A673 (cell line): ENCODE measurements around the gene ATG10.

Source experiments
- CTCF ChIP-seq: fragments of 300-800, 200-600 bp; sonication (generic); conservative IDR thresholded peaks from 2 replicates; pipeline ENCODE4 v1.5.1; 2017; ENCODE audit warnings: low read depth, mild to moderate bottlenecking, antibody characterized with exemption, low read length, moderate library complexity, mixed read lengths
- EZH2 ChIP-seq: fragments of 200-600 bp; sonication (generic); IDR thresholded peaks from 2 replicates; pipeline ENCODE4 v1.6.1; 2017; ENCODE audit warnings: borderline replicate concordance, low read depth, mild to moderate bottlenecking, mixed read lengths, antibody characterized with exemption, low read length; ENCODE audit not compliant: poor library complexity, severe bottlenecking

- TF ChIP-seq EZH2: no peak
- no peak for TF ChIP-seq CTCF
These were observed 326.8 kb downstream of the ATG10 start for GRCh38 chr5:82298668-82299067.
